ENCODE results near the gene MTX1.

DNA sequence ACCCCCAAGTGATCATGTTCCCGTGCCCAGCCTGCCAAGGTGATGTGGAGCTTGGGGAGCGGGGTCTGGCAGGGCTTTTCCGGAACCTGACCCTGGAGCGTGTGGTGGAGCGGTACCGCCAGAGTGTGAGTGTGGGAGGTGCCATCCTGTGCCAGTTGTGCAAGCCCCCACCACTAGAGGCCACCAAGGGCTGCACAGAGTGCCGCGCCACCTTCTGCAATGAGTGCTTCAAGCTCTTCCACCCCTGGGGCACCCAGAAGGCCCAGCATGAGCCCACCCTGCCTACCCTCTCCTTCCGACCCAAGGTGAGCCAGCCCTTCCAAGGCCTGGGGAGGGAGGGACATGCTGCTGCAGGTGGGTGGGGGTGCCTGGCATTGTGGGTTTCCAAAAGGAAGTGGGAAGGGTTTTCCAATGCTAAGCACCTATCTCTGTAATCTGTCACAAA is 32.5 kb upstream of the MTX1 start:
- TF ChIP-seq EZH2phosphoT487 (IDR thresholded peaks at IDR 0.05; ENCODE audit: insufficient read depth, low read depth) (no peak), EZH2 (IDR thresholded peaks at IDR 0.05; ENCODE audit: insufficient read depth, poor library complexity, severe bottlenecking) (no peak)

Data from GM23248 (cell line).